H9 (cell line): Measurements from ENCODE around the gene DUSP5. TPM values are rescaled to one million over a fixed set of nuclear protein-coding genes. Genes with fewer than 3 reads are reported as not detected.

Source experiments
- DNase-seq: peaks from one replicate; pipeline ENCODE4 v3.0.0-alpha.2; 2017
- H2AFZ ChIP-seq: one replicate; pipeline ENCODE4 v1.6.1; 2013; ENCODE audit warnings: mild to moderate bottlenecking, low read length, control low read depth, moderate library complexity
- H2AK5ac ChIP-seq: 2 replicates; pipeline ENCODE4 v1.6.1; 2013; ENCODE audit warnings: low read length, control low read depth, mixed read lengths; ENCODE audit not compliant: insufficient read length
- H2BK120ac ChIP-seq: one replicate; pipeline ENCODE4 v1.6.1; 2013; ENCODE audit warnings: low read depth, mild to moderate bottlenecking, low read length, control low read depth, inconsistent platforms; ENCODE audit not compliant: poor library complexity, severe bottlenecking
- H2BK12ac ChIP-seq: 2 replicates; pipeline ENCODE4 v1.6.1; 2013; ENCODE audit warnings: low read length, control low read depth, mixed read lengths, low read depth; ENCODE audit not compliant: insufficient read length
- H2BK15ac ChIP-seq: 2 replicates; pipeline ENCODE4 v1.6.1; 2013; ENCODE audit warnings: low read depth, low read length, control low read depth
- H2BK20ac ChIP-seq: one replicate; pipeline ENCODE4 v1.6.1; 2013; ENCODE audit warnings: low read depth, mild to moderate bottlenecking, low read length, control low read depth, inconsistent platforms; ENCODE audit not compliant: poor library complexity, severe bottlenecking
- H2BK5ac ChIP-seq: 2 replicates; pipeline ENCODE4 v1.6.1; 2013; ENCODE audit warnings: low read length, control low read depth, mixed read lengths; ENCODE audit not compliant: insufficient read length
- H3K14ac ChIP-seq: 2 replicates; pipeline ENCODE4 v1.6.1; 2013; ENCODE audit warnings: low read length, control low read depth; ENCODE audit not compliant: insufficient read depth
- H3K18ac ChIP-seq: 2 replicates; pipeline ENCODE4 v1.6.1; 2013; ENCODE audit warnings: low read depth, mild to moderate bottlenecking, mixed read lengths, low read length, control low read depth; ENCODE audit not compliant: insufficient read length
- H3K23ac ChIP-seq: 2 replicates; pipeline ENCODE4 v1.6.1; 2013; ENCODE audit warnings: low read length, control low read depth, mixed read lengths, low read depth; ENCODE audit not compliant: insufficient read length
- H3K23me2 ChIP-seq: 2 replicates; pipeline ENCODE4 v1.6.1; 2013; ENCODE audit warnings: low read depth, mild to moderate bottlenecking, mixed read lengths, low read length, control low read depth; ENCODE audit not compliant: insufficient read length, poor library complexity, severe bottlenecking
- H3K27ac ChIP-seq: 2 replicates; pipeline ENCODE4 v1.5.1; 2013; ENCODE audit warnings: low read length, control low read depth, mixed read lengths, low read depth; ENCODE audit not compliant: insufficient read length
- H3K27me3 ChIP-seq: 2 replicates; pipeline ENCODE4 v1.6.1; 2013; ENCODE audit warnings: low read length, control low read depth, inconsistent platforms; ENCODE audit not compliant: insufficient read depth
- H3K4ac ChIP-seq: 2 replicates; pipeline ENCODE4 v1.6.1; 2013; ENCODE audit warnings: low read depth, mild to moderate bottlenecking, control low read depth, inconsistent platforms, low read length, moderate library complexity
- H3K4me1 ChIP-seq: 2 replicates; pipeline ENCODE4 v1.6.1; 2013; ENCODE audit warnings: low read length, control low read depth, inconsistent platforms; ENCODE audit not compliant: insufficient read depth
- H3K4me2 ChIP-seq: 2 replicates; pipeline ENCODE4 v1.6.1; 2013; ENCODE audit warnings: low read length, control low read depth, mixed read lengths; ENCODE audit not compliant: insufficient read length, insufficient read depth
- H3K56ac ChIP-seq: 2 replicates; pipeline ENCODE4 v1.6.1; 2013; ENCODE audit warnings: low read depth, mild to moderate bottlenecking, mixed read lengths, low read length, control low read depth; ENCODE audit not compliant: insufficient read length
- H3K79me1 ChIP-seq: 2 replicates; pipeline ENCODE4 v1.6.1; 2013; ENCODE audit warnings: low read depth, mild to moderate bottlenecking, moderate library complexity, low read length, control low read depth, inconsistent platforms; ENCODE audit not compliant: insufficient read depth, poor library complexity, severe bottlenecking
- H3K79me2 ChIP-seq: 2 replicates; pipeline ENCODE4 v1.6.1; 2013; ENCODE audit warnings: low read length, control low read depth, inconsistent platforms; ENCODE audit not compliant: insufficient read depth
- H3K9ac ChIP-seq: 2 replicates; pipeline ENCODE4 v1.6.1; 2013; ENCODE audit warnings: low read length, control low read depth, mixed read lengths; ENCODE audit not compliant: insufficient read length; ENCODE audit errors: extremely low read depth
- H3K9me3 ChIP-seq: one replicate; pipeline ENCODE4 v1.6.1; 2013; ENCODE audit warnings: low read depth, low read length, inconsistent platforms; ENCODE audit not compliant: control insufficient read depth
- H3T11ph ChIP-seq: one replicate; pipeline ENCODE4 v1.6.1; 2013; ENCODE audit warnings: mild to moderate bottlenecking, low read length, control low read depth, inconsistent platforms
- H4K20me1 ChIP-seq: one replicate; pipeline ENCODE4 v1.6.1; 2013; ENCODE audit not compliant: control insufficient read depth, insufficient read length, insufficient read depth
- H4K5ac ChIP-seq: 2 replicates; pipeline ENCODE4 v1.6.1; 2013; ENCODE audit warnings: low read depth, mild to moderate bottlenecking, mixed read lengths, low read length, control low read depth; ENCODE audit not compliant: insufficient read length
- H4K8ac ChIP-seq: replicated peaks from 2 replicates; pipeline ENCODE4 v1.6.1; 2013; ENCODE audit warnings: low read length, control low read depth, mixed read lengths, low read depth; ENCODE audit not compliant: insufficient read length
- H4K91ac ChIP-seq: 2 replicates; pipeline ENCODE4 v1.6.1; 2013; ENCODE audit warnings: low read depth, mild to moderate bottlenecking, moderate library complexity, mixed read lengths, low read length, control low read depth; ENCODE audit not compliant: insufficient read length
- H3K27ac Mint-ChIP-seq, 3 experiments: 2 replicates in 2 of 3; 3 replicates in 1 of 3; pipeline ENCODE4 v1.8.0; 2020 to 2021; ENCODE audit warnings: mixed read lengths in 3 of 3, mild to moderate bottlenecking in 1 of 3, moderate library complexity in 1 of 3
- H3K27me3 Mint-ChIP-seq: 2 replicates; pipeline ENCODE4 v1.8.0; 2021; ENCODE audit warnings: low read depth, mild to moderate bottlenecking, moderate library complexity, mixed read lengths
- H3K36me3 Mint-ChIP-seq, 3 experiments: 2 replicates in 2 of 3; 3 replicates in 1 of 3; pipeline ENCODE4 v1.8.0; 2020 to 2021; ENCODE audit warnings: low read depth in 3 of 3, mixed read lengths in 3 of 3; ENCODE audit not compliant: insufficient read depth in 1 of 3
- H3K4me1 Mint-ChIP-seq, 2 experiments: 2 replicates each; pipeline ENCODE4 v1.8.0; 2020; ENCODE audit warnings: mixed read lengths in 2 of 2
- H3K4me3 Mint-ChIP-seq, 2 experiments: 2 replicates in 1 of 2; 3 replicates in 1 of 2; pipeline ENCODE4 v1.8.0; 2020 to 2021; ENCODE audit warnings: mild to moderate bottlenecking in 2 of 2, mixed read lengths in 2 of 2, moderate library complexity in 1 of 2
- H3K9me3 Mint-ChIP-seq, 2 experiments: 2 replicates in 1 of 2; 3 replicates in 1 of 2; pipeline ENCODE4 v1.8.0; 2020; ENCODE audit warnings: mild to moderate bottlenecking in 2 of 2, mixed read lengths in 2 of 2, moderate library complexity in 1 of 2
- WGBS: extraction: QIAGEN DNeasy Blood & Tissue Kit; methylation state at CpG from one replicate; pipeline ENCODE4 v1.1.7; 2013; ENCODE audit warnings: missing lambda C conversion rate, low lambda C conversion rate, mixed read lengths; ENCODE audit not compliant: insufficient read length; ENCODE audit errors: extremely low coverage; 5-methylcytosine and 5-hydroxymethylcytosine counted together
- total RNA-seq: library from RNA; stranded (reverse); gene quantifications from 2 replicates; pipeline ENCODE4 v1.2.1, GENCODE V29; 2021
- TF ChIP-seq, protein P1 (sequence below): fragments of 200-600 bp; sonication (generic); conservative IDR thresholded peaks from 3 replicates; pipeline ENCODE4 v1.8.0; 2021; ENCODE audit warnings: antibody characterized with exemption, mild to moderate bottlenecking

DUSP5 gene
- total RNA-seq, 1 experiment from 2014 or later = 29.3 TPM

DNA sequence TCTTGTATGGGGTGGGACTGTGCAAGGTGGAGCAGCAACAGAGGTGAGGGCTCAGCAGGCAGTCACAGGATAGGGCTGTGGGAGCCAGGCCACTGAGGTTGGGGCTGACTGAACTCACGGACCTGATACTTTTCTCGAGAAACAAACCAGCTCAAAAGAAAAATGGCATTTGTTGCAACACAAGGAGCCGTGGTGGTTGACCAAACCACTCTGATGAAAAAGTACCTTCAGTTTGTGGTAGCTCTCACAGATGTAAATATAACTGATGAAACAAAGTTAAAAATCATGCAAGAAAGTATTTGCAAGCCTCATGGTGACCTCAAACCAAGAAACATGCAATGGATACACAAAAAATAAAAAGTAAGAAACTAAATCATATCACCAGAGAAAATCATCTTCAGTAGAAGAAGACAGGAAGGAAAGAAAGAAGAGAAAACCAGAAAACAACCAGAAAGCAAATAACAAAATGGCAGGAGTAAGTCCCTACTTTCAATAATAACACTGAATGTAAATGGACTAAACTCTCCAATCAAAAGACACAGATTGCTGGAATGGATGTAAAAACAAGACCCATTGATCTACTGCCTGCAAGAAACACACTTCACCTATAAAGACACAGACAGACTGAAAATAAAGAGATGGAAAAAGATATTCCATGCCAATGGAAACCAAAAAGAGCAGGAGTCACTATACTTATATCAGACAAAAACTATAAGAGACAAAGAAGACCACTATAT, 48.9 kb upstream of the DUSP5 start:
- Mint-ChIP-seq H3K9me3 (no peaks in the 10 kb centered on the region), H3K36me3 (no peaks in the 10 kb centered on the region), H3K4me3 (no peak overlapping the region), H3K27me3 (no peaks in the 10 kb centered on the region; the same call in 1 of the 2 replicates), H3K4me1 (no peaks in the 10 kb centered on the region), H3K27ac (no peak overlapping the region)
- Histone ChIP-seq H3K4ac (no peak overlapping the region), H3K18ac (no peak overlapping the region), H2BK15ac (no peak overlapping the region), H3K27me3 (no peaks in the 10 kb centered on the region), H2AK5ac (no peak overlapping the region), H2BK5ac (no peak overlapping the region), H2BK20ac (no peak overlapping the region), H3K23me2 (no peaks in the 10 kb centered on the region), H3K79me2 (no peaks in the 10 kb centered on the region), H2AFZ (no peak overlapping the region), H3K79me1 (no peaks in the 10 kb centered on the region), H4K8ac (no peak overlapping the region), H2BK120ac (no peak overlapping the region), H3T11ph (no peak overlapping the region), H3K4me1 (no peaks in the 10 kb centered on the region), H2BK12ac (no peak overlapping the region), H4K91ac (no peak overlapping the region), H3K4me2 (no peak overlapping the region), H4K20me1 (no peaks in the 10 kb centered on the region), H4K5ac (no peak overlapping the region), H3K9me3 (no peaks in the 10 kb centered on the region), H3K56ac (no peak overlapping the region), H3K27ac (no peak overlapping the region), H3K9ac (no peak overlapping the region), H3K14ac (no peak overlapping the region; the same call in 1 of the 2 replicates), H3K23ac (no peak overlapping the region)
- DNase-seq = no peak
- TF ChIP-seq, protein P1, sequence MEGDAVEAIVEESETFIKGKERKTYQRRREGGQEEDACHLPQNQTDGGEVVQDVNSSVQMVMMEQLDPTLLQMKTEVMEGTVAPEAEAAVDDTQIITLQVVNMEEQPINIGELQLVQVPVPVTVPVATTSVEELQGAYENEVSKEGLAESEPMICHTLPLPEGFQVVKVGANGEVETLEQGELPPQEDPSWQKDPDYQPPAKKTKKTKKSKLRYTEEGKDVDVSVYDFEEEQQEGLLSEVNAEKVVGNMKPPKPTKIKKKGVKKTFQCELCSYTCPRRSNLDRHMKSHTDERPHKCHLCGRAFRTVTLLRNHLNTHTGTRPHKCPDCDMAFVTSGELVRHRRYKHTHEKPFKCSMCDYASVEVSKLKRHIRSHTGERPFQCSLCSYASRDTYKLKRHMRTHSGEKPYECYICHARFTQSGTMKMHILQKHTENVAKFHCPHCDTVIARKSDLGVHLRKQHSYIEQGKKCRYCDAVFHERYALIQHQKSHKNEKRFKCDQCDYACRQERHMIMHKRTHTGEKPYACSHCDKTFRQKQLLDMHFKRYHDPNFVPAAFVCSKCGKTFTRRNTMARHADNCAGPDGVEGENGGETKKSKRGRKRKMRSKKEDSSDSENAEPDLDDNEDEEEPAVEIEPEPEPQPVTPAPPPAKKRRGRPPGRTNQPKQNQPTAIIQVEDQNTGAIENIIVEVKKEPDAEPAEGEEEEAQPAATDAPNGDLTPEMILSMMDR = no peak
- WGBS = no CpG with 5 or more reads among the region's 3 CpGs
